Nephron progenitor cell (in vitro differentiated cells): ENCODE measurements around the gene KCNS1.

Experiments used
- DNase-seq: peaks from one replicate; pipeline ENCODE4 v3.0.0; 2021
- H3K27ac Mint-ChIP-seq: 2 replicates; pipeline ENCODE4 v1.8.0; 2021; ENCODE audit warnings: mild to moderate bottlenecking, moderate library complexity, mixed read lengths
- H3K27me3 Mint-ChIP-seq: 2 replicates; pipeline ENCODE4 v1.8.0; 2021; ENCODE audit warnings: mild to moderate bottlenecking, low read depth, mixed read lengths; ENCODE audit not compliant: poor library complexity
- H3K36me3 Mint-ChIP-seq: 2 replicates; pipeline ENCODE4 v1.8.0; 2021; ENCODE audit warnings: low read depth, mixed read lengths
- H3K4me1 Mint-ChIP-seq: 2 replicates; pipeline ENCODE4 v1.8.0; 2021; ENCODE audit warnings: mixed read lengths
- H3K4me3 Mint-ChIP-seq: 2 replicates; pipeline ENCODE4 v1.8.0; 2021; ENCODE audit warnings: mild to moderate bottlenecking, moderate library complexity, mixed read lengths
- H3K9me3 Mint-ChIP-seq: 2 replicates; pipeline ENCODE4 v1.8.0; 2021; ENCODE audit warnings: mild to moderate bottlenecking, moderate library complexity, mixed read lengths
- CTCF ChIP-seq: fragments of 200-600 bp; sonication (generic); IDR thresholded peaks from 2 replicates; pipeline ENCODE4 v1.5.0; 2021; ENCODE audit warnings: antibody characterized with exemption

The KCNS1 gene

DNA sequence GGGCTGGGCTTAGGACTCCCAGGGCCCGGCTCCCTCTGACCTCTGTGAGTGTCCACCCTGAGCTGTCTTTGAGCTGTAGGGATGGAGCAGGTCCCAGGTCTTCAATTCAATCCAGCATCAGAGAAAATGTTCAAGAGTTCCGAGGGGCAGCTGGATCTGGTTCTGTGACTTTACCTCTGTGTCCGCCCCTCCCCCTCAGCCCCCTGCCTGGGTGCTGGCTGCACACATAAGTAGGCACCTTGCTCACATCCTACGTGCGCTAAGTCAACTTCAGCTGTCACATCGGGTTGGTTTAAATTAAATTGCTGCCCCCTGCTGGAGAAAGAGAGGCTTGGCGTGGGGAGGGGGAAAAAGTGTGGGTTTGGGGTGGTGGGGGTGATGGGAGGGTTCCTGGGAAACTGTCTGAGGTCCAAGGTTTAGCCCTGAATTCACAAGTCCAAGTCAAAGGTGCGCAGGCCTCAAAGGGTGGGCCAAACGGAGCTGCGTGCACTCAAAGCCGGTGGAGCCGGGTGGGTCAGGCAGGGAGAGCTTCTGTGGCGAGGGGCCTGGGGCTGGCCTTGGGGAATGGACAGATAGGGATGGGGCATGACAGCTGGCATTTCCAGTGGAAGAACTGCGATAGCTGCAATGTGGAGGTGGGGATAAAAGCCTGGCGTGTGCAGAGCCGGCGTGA is 11.0 kb upstream of the KCNS1 start:
- no peak overlapping the region for H3K27ac Mint-ChIP-seq
- H3K4me1 Mint-ChIP-seq, result no peaks in the 10 kb centered on the region
- TF ChIP-seq CTCF, result peak; percentile 40
- peaks cover 45% of the 10 kb centered on the region for H3K27me3 Mint-ChIP-seq
- no peaks in the 10 kb centered on the region for H3K9me3 Mint-ChIP-seq
- H3K4me3 Mint-ChIP-seq, result no peak overlapping the region
- peak; percentile 35 for DNase-seq
- no peaks in the 10 kb centered on the region for H3K36me3 Mint-ChIP-seq

DNA sequence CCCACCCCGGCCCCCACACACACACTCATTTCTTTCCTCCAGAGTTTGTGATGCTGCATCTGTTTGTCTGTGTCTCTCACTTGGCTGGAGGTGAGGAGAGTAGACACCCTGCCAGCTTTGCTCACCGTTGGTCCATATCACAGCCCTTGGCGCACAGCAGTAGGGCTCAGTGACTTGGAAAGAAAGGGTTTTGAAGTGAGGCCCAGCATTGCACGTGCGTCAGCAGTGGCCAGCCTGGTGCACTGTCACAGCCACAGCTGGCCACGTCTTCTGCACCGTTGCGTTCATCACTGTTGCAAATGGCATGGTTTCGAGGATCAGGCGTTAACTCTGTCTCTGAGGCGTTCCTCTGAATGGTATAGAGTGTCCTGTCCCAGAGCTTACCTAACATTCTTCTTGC is 10.4 kb upstream of the KCNS1 start:
- TF ChIP-seq CTCF, result no peak
- H3K27ac Mint-ChIP-seq, result no peak overlapping the region
- no peaks in the 10 kb centered on the region for H3K36me3 Mint-ChIP-seq
- no peak for DNase-seq
- no peaks in the 10 kb centered on the region for H3K9me3 Mint-ChIP-seq
- no peak overlapping the region for H3K4me3 Mint-ChIP-seq
- no peaks in the 10 kb centered on the region for H3K4me1 Mint-ChIP-seq
- H3K27me3 Mint-ChIP-seq, result peaks cover 46% of the 10 kb centered on the region

DNA sequence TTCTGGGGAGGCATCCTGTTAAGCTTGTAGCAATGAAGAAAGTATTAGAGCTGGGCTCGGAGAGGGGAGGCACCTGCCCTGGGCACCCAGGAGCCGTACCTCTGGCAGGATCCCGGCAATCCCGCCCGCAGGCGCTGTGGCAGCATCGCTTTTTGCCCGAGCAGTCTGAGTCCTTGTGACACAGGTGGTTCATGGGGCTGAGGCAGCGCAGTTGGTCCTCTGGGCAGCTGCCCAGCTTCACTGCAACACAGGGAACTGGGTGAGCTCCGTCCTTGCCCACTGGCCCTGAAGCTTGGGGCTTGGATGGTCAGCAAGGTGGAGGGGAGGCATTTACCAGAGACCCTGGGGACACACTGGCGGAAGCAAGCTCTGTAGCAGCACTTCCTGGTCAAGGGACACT is 9.4 kb upstream of the KCNS1 start:
- Mint-ChIP-seq H3K4me3 (no peak overlapping the region), H3K4me1 (no peaks in the 10 kb centered on the region), H3K27me3 (peaks cover 45% of the 10 kb centered on the region), H3K27ac (no peak overlapping the region), H3K9me3 (no peaks in the 10 kb centered on the region), H3K36me3 (no peaks in the 10 kb centered on the region)
- DNase-seq, result no peak
- TF ChIP-seq CTCF, result no peak

- Mint-ChIP-seq H3K27me3 (peaks cover 43% of the 10 kb centered on the region), H3K27ac (no peak overlapping the region), H3K4me3 (no peak overlapping the region), H3K4me1 (no peaks in the 10 kb centered on the region), H3K36me3 (no peaks in the 10 kb centered on the region), H3K9me3 (no peaks in the 10 kb centered on the region)
- DNase-seq, result no peak
- no peak for TF ChIP-seq CTCF
Measured at GRCh38 chr20:45109634-45110033, 8.7 kb upstream of the KCNS1 start.

DNA sequence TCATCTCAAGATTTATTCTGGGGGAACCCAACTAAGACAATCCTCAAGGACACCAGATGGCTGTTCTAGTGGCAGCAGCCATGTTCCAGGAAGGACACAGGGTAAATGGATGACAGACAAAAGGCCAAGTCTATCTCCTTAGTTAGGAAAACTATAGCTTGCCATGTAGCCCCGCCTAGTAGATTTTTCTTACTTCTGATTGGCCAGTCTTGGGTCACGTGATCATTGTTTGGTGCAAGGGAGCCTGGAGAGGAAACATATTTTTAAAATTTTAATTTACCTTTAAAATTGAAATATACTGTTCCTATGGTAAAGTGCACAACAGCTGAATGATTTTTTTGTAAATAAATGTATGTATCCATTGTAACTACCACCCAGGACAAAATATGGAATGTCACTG is 4.4 kb upstream of the KCNS1 start:
- no peak for TF ChIP-seq CTCF
- H3K27ac Mint-ChIP-seq, result no peak overlapping the region
- H3K4me1 Mint-ChIP-seq, result no peaks in the 10 kb centered on the region
- no peak for DNase-seq
- H3K36me3 Mint-ChIP-seq, result no peaks in the 10 kb centered on the region
- no peak overlapping the region for H3K4me3 Mint-ChIP-seq
- no peaks in the 10 kb centered on the region for H3K9me3 Mint-ChIP-seq
- H3K27me3 Mint-ChIP-seq, result peaks cover 72% of the 10 kb centered on the region

DNA sequence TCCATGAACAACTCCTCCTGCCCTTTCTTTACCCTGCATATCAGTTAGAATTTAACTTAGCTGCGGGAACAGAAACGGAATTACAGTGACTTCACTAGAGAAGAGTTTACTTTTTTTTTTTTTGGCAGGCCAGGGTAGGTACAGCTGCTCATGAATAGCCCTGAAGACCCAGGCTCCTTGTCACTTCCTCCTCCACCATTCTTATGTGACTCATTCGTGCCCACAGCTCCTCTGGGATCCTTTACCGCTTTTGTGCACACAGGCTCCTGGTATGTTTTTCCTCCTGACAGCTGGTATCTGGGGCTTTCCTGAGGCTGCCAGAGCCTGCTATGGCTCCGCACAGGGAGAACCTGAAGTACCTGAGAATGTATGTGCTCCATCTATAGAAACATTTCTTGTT is 3.9 kb upstream of the KCNS1 start:
- Mint-ChIP-seq H3K27me3 (peaks cover 75% of the 10 kb centered on the region), H3K4me3 (no peak overlapping the region), H3K4me1 (no peaks in the 10 kb centered on the region), H3K36me3 (no peaks in the 10 kb centered on the region), H3K9me3 (no peaks in the 10 kb centered on the region), H3K27ac (no peak overlapping the region)
- no peak for TF ChIP-seq CTCF
- DNase-seq, result no peak
